Stimulated activated naive B cell treated with anti-CD40 and anti-IgM and Interleukin-4, amounts not matched to agents 10 μg/mL and 1 μg/mL and 100 μg/mL, for 72 hours (primary cell): Measurements from ENCODE around the gene IQCK.
A peak's percentile ranks its signal among the peaks of the same experiment; 100 is the strongest.

Experiments used
- ATAC-seq, 2 donors: fragments of 150-1000 bp; cut with Tn5 transposase; replicated peaks; 2 replicates each; pipeline ENCODE4 v1.10.0; 2021; ENCODE audit warnings: moderate library complexity in 1 of 2
- DNase-seq: peaks from one replicate; pipeline ENCODE4 v3.0.0; 2021
- H3K27ac Mint-ChIP-seq: one replicate; pipeline ENCODE4 v1.8.0; 2022; ENCODE audit warnings: mild to moderate bottlenecking, mixed read lengths
- H3K27me3 Mint-ChIP-seq, 2 donors: one replicate each; pipeline ENCODE4 v1.8.0; 2022; ENCODE audit warnings: mixed read lengths in 2 of 2
- H3K36me3 Mint-ChIP-seq, 2 donors: one replicate each; pipeline ENCODE4 v1.8.0; 2022; ENCODE audit warnings: mixed read lengths in 2 of 2, mild to moderate bottlenecking in 1 of 2
- H3K4me1 Mint-ChIP-seq, 2 donors: one replicate each; pipeline ENCODE4 v1.8.0; 2022; ENCODE audit warnings: mixed read lengths in 2 of 2, mild to moderate bottlenecking in 1 of 2
- H3K4me3 Mint-ChIP-seq, 2 donors: one replicate each; pipeline ENCODE4 v1.8.0; 2022; ENCODE audit warnings: mild to moderate bottlenecking in 2 of 2, mixed read lengths in 2 of 2, moderate library complexity in 1 of 2
- H3K9me3 Mint-ChIP-seq, 2 donors: one replicate each; pipeline ENCODE4 v1.8.0; 2022; ENCODE audit warnings: mixed read lengths in 2 of 2, mild to moderate bottlenecking in 1 of 2

The IQCK gene

DNA sequence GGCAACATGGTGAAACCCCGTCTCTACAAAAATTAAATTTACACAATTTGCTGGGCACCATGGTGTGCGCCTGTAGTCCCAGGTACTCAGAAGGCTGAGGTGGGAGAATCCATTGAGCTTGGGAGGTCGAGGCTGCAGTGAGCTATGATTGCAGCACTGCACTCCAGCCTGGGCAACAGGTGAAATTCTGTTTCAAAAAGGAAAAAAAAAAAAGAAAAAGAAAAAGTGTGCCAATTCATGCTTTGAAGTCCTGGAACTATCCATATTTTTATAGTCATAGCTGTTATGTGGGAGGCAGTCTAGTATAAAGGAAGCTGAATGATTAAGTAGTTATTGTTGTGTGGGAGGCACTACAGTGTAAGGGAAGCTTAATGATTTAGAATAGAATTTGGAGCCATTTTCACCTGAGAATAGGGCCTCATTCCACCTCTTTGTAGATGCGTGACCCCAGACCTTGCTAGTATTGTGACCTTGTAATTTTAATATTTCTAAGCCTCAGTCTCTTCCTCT is 31.6 kb downstream of the IQCK start:
- H3K27me3 Mint-ChIP-seq, result no peaks in the 10 kb centered on the region
- ATAC-seq (no peak), DNase-seq (no peak)
- no peak overlapping the region for H3K27ac Mint-ChIP-seq
- no peak overlapping the region for H3K4me3 Mint-ChIP-seq
- no peaks in the 10 kb centered on the region for H3K4me1 Mint-ChIP-seq
- no peaks in the 10 kb centered on the region for H3K36me3 Mint-ChIP-seq
- no peaks in the 10 kb centered on the region for H3K9me3 Mint-ChIP-seq

DNA sequence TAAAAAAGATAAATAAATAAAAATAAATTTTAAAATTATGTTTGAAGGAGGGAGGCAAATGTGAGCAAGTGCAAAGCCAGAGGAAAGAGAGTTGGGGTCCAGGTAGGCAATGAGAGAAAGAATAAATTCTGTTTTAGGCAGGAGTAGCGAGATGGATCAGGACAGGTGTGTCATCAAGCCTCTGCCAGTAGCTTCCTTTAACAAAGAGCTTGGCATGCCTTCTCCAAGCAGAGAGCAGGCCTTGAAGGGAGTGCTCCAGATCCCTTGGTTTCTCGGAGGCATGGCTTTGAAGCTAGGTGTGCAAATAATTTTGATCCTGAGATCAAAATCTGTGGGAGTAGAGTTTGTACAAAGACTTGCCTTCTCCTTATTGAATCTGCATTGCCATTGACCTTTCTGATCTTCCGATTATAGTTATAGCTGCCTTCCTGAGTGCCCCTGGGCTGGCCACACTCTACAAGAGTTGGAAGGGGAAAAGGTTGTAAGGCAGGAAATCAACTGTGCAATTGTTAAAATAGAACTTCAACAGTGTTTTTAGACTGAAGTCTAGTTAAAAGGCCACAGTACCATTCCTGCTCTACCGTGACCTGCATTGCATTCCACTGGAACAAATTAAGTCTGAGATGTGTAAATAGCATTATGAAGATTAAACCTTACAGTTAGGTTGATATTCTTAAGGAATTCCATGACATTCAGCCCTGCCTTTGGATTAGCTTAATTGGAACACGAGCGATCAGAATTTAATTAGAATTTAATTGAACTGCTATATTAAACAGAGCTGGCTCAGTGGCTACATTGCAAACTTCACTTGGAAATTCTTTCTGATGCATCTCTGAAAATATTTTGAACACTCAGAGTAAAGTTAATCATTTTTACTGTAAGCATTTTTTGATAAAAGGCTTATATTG is 33.7 kb downstream of the IQCK start:
- ATAC-seq, result no peak
- DNase-seq, result no peak
- Mint-ChIP-seq H3K4me1 (no peaks in the 10 kb centered on the region), H3K27ac (no peak overlapping the region), H3K36me3 (no peaks in the 10 kb centered on the region), H3K27me3 (no peaks in the 10 kb centered on the region), H3K4me3 (no peak overlapping the region), H3K9me3 (no peaks in the 10 kb centered on the region)

DNA sequence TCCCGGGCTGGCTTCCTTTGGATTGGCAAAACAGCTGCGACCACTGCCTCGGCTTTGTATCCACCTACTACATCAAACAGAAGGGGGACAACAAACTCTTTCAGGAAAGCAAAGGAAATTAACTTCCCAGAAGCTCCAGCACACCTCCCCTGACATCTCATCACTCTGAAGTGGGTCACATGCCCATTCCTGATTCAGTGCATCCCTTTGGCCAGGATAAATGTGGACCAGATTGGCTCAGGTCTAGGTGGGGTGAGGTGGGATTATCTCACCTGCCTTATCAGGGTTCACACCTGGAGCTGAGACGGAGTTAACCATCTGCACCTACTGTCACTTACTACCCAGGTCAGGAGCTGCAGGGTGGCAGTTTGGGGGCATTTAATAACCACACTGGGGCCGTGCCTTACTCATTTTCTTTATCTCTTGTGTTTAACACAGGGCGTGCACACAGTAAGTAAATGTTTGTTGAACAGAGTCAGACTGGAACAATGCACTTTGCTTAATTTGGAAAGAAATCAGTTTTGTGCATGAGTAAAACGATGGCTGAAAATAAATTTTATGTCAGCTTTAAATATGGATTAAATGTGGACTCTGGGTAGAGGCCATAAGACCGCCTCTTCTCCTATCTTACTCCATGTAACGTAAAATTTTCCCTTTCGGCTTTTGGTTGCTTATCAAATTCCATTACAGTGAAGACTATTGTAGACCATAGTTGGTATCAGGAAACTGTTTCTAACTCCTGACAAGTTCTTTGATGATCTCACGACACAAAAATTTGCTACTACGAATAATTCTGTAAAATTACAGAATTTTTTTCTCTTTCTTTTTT is 36.0 kb downstream of the IQCK start:
- Mint-ChIP-seq H3K4me3 (no peak overlapping the region), H3K36me3 (no peaks in the 10 kb centered on the region), H3K27ac (no peak overlapping the region), H3K4me1 (no peaks in the 10 kb centered on the region), H3K9me3 (no peaks in the 10 kb centered on the region), H3K27me3 (no peaks in the 10 kb centered on the region)
- no peak for ATAC-seq
- no peak for DNase-seq

DNA sequence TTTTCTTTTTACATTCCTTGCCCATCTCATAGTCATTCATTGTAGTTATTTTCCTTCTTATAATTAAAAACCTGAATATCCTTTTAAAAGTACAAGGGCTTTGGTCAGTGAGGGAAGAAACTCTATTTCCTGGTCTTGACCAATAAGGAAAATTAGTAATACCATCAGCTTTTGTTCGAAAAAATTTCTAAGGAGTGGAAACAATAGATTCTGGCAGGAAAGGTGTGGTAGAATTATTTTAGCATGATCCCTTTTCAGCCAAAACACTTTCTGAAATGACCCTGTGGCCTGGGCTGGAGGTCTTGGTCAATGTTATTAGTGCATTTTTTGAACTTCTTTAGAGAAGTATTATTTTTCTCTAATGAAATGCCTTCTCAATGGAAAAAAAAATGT is 36.6 kb downstream of the IQCK start:
- H3K27ac Mint-ChIP-seq, result no peak overlapping the region
- H3K4me3 Mint-ChIP-seq, result no peak overlapping the region
- no peak for ATAC-seq
- no peaks in the 10 kb centered on the region for H3K27me3 Mint-ChIP-seq
- H3K4me1 Mint-ChIP-seq, result no peaks in the 10 kb centered on the region
- H3K9me3 Mint-ChIP-seq, result no peaks in the 10 kb centered on the region
- no peak for DNase-seq
- H3K36me3 Mint-ChIP-seq, result no peaks in the 10 kb centered on the region

DNA sequence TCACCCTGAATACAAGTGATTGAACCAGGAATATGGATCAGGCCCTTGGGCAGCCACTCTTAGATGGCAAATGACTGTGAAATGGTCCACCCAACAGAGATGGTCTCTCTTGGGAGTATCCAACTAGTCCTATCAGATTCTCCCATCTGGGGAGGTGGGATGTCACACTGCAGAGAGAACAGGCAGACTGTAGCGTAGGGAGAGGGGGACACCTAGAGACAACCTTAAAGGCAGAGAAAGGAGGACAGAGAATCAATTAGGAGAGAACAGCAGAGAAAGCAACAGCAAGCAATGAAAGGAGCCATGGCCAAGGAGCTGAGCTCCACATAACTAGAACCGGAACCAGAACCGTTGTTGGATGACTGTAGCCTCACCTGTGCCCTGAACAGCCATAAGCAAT is 37.2 kb downstream of the IQCK start:
- no peaks in the 10 kb centered on the region for H3K27me3 Mint-ChIP-seq

DNA sequence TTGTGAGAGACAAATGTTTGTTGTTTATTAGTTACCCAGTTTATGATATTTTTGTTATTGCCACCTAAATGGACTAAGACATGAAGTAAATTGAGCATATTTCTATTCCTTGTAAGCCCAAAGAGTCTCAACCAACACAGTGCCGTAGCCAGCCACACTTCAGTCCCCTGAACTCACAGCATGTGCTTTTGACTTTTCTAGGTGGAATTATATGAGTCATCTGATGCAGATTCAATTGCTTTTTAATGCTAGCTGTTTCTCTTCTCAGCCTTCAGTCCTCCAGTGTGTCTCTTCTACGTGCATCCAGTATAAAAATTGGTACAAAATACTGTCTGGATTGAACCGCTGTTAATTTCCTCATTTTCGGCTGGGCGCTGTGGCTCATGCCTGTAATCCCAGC is 39.0 kb downstream of the IQCK start:
- Mint-ChIP-seq H3K4me1 (no peaks in the 10 kb centered on the region), H3K27ac (no peak overlapping the region), H3K36me3 (no peaks in the 10 kb centered on the region), H3K27me3 (no peaks in the 10 kb centered on the region), H3K4me3 (no peak overlapping the region), H3K9me3 (no peaks in the 10 kb centered on the region)
- DNase-seq (no peak), ATAC-seq (no peak)

More for the DNA sequence above, 37.2 kb downstream of the IQCK start:
- ATAC-seq, result no peak
- H3K4me1 Mint-ChIP-seq, result no peaks in the 10 kb centered on the region
- H3K9me3 Mint-ChIP-seq, result no peaks in the 10 kb centered on the region
- no peak overlapping the region for H3K4me3 Mint-ChIP-seq
- no peak for DNase-seq
- H3K27ac Mint-ChIP-seq, result peak overlapping the region; percentile 3
- H3K36me3 Mint-ChIP-seq, result no peaks in the 10 kb centered on the region

DNA sequence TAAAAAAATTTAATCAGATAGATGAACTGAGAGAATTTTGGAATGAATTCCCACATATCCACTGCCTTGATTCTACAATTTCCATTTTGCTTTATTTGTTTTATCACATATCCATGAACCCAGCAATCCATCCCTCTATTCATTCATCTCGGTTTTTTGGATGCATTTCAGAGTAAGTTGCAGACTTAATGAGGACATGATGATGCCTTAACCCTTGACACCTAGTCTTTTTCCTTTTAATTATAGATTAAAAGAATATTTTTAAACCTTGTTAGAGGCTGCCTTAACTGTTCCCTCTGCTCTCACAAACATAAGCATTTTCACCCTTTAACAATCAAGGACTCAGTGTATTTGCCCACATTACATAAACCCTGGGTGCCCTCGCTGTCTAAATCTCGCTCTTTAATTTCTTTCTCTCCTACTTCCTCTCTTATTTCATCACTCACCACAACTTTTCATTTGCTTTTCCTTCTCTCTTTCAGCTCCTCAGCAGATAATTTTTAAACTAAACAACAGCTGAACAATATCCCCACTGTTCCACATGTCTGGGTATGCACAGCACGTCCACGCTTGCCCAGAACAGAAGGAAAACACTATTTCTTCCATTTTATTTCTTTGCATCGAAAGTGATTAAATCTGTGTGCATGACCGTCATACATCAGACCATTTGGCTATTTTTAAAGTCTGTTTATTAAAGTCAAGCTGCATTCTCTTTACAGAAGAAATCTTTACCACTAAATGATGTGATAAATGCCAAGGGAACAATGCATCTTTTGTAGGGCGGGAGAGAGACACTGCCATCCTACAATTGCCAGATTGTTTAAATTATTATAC is 39.9 kb downstream of the IQCK start:
- Mint-ChIP-seq H3K27ac (no peak overlapping the region), H3K36me3 (no peaks in the 10 kb centered on the region), H3K9me3 (no peaks in the 10 kb centered on the region), H3K4me1 (no peaks in the 10 kb centered on the region), H3K27me3 (no peaks in the 10 kb centered on the region), H3K4me3 (no peak overlapping the region)
- DNase-seq (no peak), ATAC-seq (no peak)

DNA sequence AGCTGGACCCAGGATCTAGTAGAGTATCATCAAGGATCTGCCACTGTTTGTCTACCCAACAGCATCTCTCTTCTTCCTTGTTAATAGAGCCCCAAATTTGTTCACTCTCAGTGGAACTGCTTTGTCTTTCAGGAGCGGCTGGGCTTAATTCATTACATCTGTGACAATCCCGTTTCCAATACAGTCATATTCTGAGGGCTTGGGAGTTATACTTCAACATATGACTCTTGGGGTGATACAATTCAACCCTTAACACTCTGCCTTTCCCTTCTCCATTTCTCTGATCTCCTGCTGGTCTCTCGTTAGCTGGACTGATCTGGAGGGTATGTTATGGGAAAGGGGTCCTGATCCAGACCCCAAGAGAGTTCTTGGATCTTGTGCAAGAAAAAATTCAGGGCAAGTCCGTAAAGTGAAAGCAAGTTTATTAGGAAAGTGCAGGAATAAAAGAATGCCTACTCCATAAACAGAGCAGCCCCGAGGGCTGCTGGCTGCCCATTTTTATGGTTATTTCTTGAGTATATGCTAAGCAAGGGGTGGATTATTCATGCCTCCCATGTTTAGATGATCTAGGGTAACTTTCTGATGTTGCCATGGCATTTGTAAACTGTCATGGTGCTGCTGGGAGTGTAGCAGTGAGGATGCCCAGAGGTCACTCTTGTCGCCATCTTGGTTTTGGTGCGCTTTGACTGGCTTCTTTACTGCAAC is 42.4 kb downstream of the IQCK start:
- ATAC-seq (no peak), DNase-seq (no peak)
- Mint-ChIP-seq H3K9me3 (no peaks in the 10 kb centered on the region), H3K36me3 (no peaks in the 10 kb centered on the region), H3K4me3 (no peak overlapping the region), H3K4me1 (no peaks in the 10 kb centered on the region), H3K27ac (no peak overlapping the region), H3K27me3 (no peaks in the 10 kb centered on the region)

DNA sequence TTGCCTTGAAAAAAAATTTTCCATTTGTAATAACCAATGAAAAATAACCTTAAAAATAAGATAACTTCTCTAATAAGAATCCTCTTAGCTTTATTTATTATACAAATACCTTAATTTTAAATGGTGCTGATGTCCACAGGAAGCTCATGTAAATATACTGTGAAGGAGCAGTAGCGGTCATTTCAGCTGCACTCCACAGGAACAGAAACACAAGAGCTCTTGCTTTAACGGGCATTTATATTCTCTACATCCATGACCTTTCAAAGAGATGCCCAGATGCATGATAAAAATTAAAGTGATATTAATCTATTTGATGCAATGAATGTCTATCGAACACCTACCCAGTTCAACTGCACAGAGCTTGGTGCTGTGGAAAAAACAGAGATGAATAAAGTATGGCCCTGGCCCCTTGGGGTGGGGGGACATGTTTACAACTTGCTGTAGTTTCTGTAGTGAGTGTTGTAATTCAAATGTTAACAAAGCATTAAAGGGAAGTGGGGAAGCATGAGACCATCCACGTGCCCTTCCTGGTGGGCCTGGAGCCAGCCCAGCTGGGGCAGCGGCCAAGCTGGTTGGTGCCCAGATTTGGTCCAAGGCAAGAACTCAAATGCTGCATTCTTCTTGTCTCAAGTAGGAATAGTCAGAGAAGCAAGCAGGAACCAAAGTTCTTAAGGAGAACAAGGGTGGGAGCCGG is 47.9 kb downstream of the IQCK start:
- peaks cover 8 to 11% of the 10 kb centered on the region in 2 donors for H3K9me3 Mint-ChIP-seq
- no peaks in the 10 kb centered on the region for H3K4me1 Mint-ChIP-seq
- no peak overlapping the region for H3K4me3 Mint-ChIP-seq

DNA sequence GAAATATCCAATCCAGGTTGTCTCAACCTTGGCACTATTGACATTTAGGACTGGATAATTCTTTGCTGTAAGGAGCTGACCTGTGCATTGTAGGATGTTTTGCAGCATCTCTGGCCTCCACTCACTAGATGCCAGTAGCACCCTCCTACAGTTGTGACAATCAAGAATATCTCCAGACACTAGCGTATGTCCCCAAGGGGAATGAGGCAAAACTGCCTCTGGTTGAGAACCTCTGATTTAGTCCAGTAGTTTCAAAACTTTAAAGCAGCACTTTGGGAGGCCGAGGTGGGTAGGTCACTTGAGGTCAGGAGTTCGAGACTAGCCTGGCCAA is 48.4 kb downstream of the IQCK start:
- DNase-seq (no peak), ATAC-seq (no peak)
- Mint-ChIP-seq H3K27me3 (no peaks in the 10 kb centered on the region), H3K9me3 (peaks cover 8 to 11% of the 10 kb centered on the region in 2 donors), H3K27ac (no peak overlapping the region), H3K36me3 (peaks cover 6 to 9% of the 10 kb centered on the region in 2 donors), H3K4me1 (no peaks in the 10 kb centered on the region), H3K4me3 (no peak overlapping the region)

More for the DNA sequence above, 47.9 kb downstream of the IQCK start:
- peaks cover 6 to 9% of the 10 kb centered on the region in 2 donors for H3K36me3 Mint-ChIP-seq
- no peak for ATAC-seq
- no peak for DNase-seq
- no peaks in the 10 kb centered on the region for H3K27me3 Mint-ChIP-seq
- no peak overlapping the region for H3K27ac Mint-ChIP-seq

DNA sequence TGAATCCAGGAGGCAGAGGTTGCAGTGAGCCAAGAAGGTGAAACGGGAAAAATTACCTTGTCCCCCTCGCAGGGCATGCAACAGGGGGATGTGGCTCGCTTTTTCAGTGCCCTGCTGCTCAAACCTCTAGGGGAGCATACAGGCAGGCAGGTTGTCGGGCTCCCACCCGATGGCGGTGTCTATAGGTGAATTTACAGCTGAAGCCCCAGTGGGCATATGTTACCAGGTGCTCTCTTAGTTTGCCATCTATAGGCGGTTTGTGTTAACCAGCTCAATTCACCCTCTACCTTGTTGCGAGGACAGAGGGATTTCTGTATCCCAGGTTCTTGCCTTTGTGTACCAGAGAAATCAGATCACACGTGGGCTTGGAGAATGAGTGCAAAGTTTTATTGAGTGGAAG is 48.9 kb downstream of the IQCK start:
- ATAC-seq, result no peak
- no peak overlapping the region for H3K27ac Mint-ChIP-seq
- DNase-seq, result no peak
- H3K9me3 Mint-ChIP-seq, result peaks cover 8 to 11% of the 10 kb centered on the region in 2 donors
- no peaks in the 10 kb centered on the region for H3K27me3 Mint-ChIP-seq
- no peaks in the 10 kb centered on the region for H3K4me1 Mint-ChIP-seq
- H3K36me3 Mint-ChIP-seq, result peaks cover 6 to 9% of the 10 kb centered on the region in 2 donors
- H3K4me3 Mint-ChIP-seq, result no peak overlapping the region

DNA sequence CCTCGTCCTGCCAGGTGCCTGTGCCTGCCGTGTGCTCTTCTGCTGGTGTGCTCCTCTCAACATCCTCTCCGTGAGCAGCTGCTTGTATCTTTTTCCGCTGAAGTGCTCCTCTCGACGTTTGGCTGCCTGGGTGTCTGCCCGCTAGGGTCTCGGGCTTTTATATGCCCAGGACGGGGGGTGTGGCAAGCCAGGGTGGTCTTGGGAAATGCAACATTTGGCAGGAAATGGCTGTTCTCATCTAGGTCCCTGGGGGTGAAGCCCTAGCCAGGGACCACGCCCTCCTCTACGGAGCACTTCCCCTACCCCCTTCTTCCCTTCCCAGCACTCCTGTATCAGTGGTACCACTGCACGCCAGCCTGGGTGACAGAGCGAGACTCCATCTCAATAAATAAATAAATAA is 49.4 kb downstream of the IQCK start:
- H3K36me3 Mint-ChIP-seq, result peaks cover 6 to 9% of the 10 kb centered on the region in 2 donors
- H3K4me3 Mint-ChIP-seq, result no peak overlapping the region
- no peak overlapping the region for H3K27ac Mint-ChIP-seq
- ATAC-seq (no peak), DNase-seq (no peak)
- no peaks in the 10 kb centered on the region for H3K4me1 Mint-ChIP-seq
- peaks cover 8 to 11% of the 10 kb centered on the region in 2 donors for H3K9me3 Mint-ChIP-seq
- H3K27me3 Mint-ChIP-seq, result no peaks in the 10 kb centered on the region

DNA sequence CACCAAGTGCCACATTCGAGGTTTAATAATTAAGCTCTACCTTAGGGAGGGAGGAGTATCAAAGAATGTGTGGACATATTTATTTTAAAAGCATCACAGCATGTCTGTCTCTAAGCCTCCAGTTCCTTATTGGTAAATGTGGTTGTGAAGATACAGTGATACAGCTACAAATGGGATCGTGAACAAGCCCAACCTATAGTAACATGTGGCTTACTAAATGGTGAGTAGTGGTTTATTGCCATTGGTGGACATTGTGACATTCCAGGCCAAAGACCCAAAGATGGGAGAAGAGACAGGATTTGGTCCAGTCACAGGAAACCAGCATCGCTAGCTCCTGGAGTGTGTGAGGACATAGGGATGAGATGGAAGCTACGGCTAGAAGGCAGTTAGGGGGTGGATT is 51.2 kb downstream of the IQCK start:
- Mint-ChIP-seq H3K4me1 (no peaks in the 10 kb centered on the region), H3K36me3 (peaks cover 6 to 12% of the 10 kb centered on the region in 2 donors), H3K9me3 (peaks cover 8 to 11% of the 10 kb centered on the region in 2 donors), H3K27me3 (no peaks in the 10 kb centered on the region), H3K27ac (no peak overlapping the region), H3K4me3 (no peak overlapping the region)
- ATAC-seq (no peak), DNase-seq (no peak)
